CD4-positive, alpha-beta T cell treated with Interleukin-12 subunit alpha and Interleukin-12 subunit beta, for 1 hour (primary cell): ENCODE measurements around the gene TOP3A.
A peak's percentile ranks its signal among the peaks of the same experiment; 100 is the strongest.
"Not testable (repeated sequence)": the region's sequence is repeated elsewhere in the genome, so short reads cannot be mapped to it uniquely, and the experiment has no call there.

Source experiments
- DNase-seq: peaks from one replicate; pipeline ENCODE4 v3.0.0-alpha.2; 2020

TOP3A gene

GRCh38 chr17:18314731-18315561 lies at the start of gene TOP3A, which contains the start of gene SMCR8:
Gene TOP3A (minus strand): TSS chr17:18314994. CDS start chr17:18314778, 216 bp downstream.
Gene SMCR8 (plus strand): TSS chr17:18315293. CDS start chr17:18315790, 497 bp downstream.
- peak; percentile 97 for DNase-seq

- DNase-seq: no peak
Observed at GRCh38 chr17:18364166-18364565, 49.4 kb upstream of the TOP3A start.

- DNase-seq: peak; percentile 91
Observed at GRCh38 chr17:18363101-18364049, 48.6 kb upstream of the TOP3A start, which contains the start of gene SHMT1. Gene SHMT1 (minus strand): TSS chr17:18363550. CDS start chr17:18355981, 7,569 bp downstream.

GRCh38 chr17:18362698-18363100 lies 47.9 kb upstream of the TOP3A start:
- DNase-seq: no peak

GRCh38 chr17:18361837-18362697 lies 47.3 kb upstream of the TOP3A start:
- no peak for DNase-seq

GRCh38 chr17:18360518-18360917 lies 45.7 kb upstream of the TOP3A start:
- no peak for DNase-seq

- no peak for DNase-seq
Observed at GRCh38 chr17:18356624-18357023, 41.8 kb upstream of the TOP3A start.

- no peak for DNase-seq
Observed at GRCh38 chr17:18353541-18353940, 38.7 kb upstream of the TOP3A start.

- DNase-seq: no peak
Observed at GRCh38 chr17:18344021-18344420, 29.2 kb upstream of the TOP3A start.

GRCh38 chr17:18339933-18340332 lies 25.1 kb upstream of the TOP3A start:
- DNase-seq: no peak

- DNase-seq: not testable (repeated sequence)
Observed at GRCh38 chr17:18338158-18338557, 23.4 kb upstream of the TOP3A start.

GRCh38 chr17:18332909-18333489 lies 18.2 kb upstream of the TOP3A start:
- no peak for DNase-seq

GRCh38 chr17:18331879-18332278 lies 17.1 kb upstream of the TOP3A start:
- DNase-seq: peak; percentile 33

GRCh38 chr17:18328643-18329204 lies 13.9 kb upstream of the TOP3A start:
- no peak for DNase-seq

- no peak for DNase-seq
Observed at GRCh38 chr17:18327556-18327955, 12.8 kb upstream of the TOP3A start.

- DNase-seq: no peak
Observed at GRCh38 chr17:18327093-18327492, 12.3 kb upstream of the TOP3A start.

GRCh38 chr17:18326572-18326971 lies 11.8 kb upstream of the TOP3A start:
- no peak for DNase-seq

GRCh38 chr17:18326039-18326438 lies 11.2 kb upstream of the TOP3A start:
- DNase-seq: no peak

- DNase-seq: no peak
Observed at GRCh38 chr17:18324140-18325050, 9.6 kb upstream of the TOP3A start.

GRCh38 chr17:18323507-18324139 lies 8.8 kb upstream of the TOP3A start:
- no peak for DNase-seq
